Hepatocyte (in vitro differentiated cells): ENCODE measurements around the gene ZC3H7A.

ENCODE experiments used
- EZH2phosphoT487 ChIP-seq: fragments of 200-600 bp; sonication (generic); IDR thresholded peaks from one replicate; pipeline ENCODE4 v1.6.1; 2018; ENCODE audit warnings: antibody characterized with exemption, mild to moderate bottlenecking, low read depth, moderate library complexity; ENCODE audit not compliant: unreplicated experiment, severe bottlenecking
- TF ChIP-seq, protein P1 (sequence below): fragments of 200-600 bp; sonication (generic); IDR thresholded peaks from 2 replicates; pipeline ENCODE4 v1.5.1; 2016; ENCODE audit warnings: antibody characterized with exemption, mild to moderate bottlenecking; ENCODE audit not compliant: poor library complexity

DNA sequence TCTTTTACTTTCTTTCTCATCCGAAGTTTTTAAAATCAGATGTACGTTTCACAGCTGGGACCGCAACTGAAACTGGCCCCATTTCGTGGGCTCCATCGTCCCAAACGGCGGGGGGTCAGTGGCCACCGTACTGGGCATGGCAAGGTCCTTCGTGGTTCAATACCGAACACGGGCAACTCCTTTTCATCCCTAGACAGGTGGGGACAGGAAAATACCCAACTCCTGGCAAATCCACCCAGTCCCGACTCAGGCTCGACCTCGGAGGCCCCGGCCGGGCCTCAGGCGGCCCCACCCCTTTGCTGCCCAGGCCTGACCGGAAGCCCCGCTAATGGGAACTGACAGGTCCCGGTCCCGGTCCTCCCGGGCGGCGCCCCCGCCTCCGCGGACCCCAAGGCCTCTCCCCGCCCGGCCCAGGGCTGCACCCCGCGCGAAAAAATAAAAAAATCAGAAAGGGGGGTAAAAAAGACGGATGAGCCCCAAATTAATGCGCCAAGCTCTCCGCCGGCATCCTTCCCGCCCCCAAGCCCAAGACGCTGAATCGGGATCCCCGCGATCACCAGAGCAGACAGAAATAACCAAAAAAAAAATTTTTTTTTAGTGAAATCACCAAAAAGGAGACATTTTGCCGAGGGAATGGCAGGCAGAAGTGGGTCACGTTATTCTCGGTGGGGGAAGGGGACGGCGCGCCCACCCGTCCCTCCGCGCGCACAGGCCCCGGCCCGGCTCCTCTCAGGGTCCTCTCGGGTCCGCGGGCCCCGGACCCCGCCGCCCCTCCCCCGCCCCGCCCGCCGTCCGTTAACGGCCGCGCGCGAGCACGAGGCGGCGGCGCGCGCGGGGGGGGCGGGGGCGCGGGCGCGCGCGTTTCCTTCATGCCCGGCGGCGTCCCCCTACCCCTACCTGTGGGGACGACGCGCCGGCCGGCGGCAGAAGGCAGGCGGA, 562 bp downstream of the ZC3H7A start:
- TF ChIP-seq, protein P1, sequence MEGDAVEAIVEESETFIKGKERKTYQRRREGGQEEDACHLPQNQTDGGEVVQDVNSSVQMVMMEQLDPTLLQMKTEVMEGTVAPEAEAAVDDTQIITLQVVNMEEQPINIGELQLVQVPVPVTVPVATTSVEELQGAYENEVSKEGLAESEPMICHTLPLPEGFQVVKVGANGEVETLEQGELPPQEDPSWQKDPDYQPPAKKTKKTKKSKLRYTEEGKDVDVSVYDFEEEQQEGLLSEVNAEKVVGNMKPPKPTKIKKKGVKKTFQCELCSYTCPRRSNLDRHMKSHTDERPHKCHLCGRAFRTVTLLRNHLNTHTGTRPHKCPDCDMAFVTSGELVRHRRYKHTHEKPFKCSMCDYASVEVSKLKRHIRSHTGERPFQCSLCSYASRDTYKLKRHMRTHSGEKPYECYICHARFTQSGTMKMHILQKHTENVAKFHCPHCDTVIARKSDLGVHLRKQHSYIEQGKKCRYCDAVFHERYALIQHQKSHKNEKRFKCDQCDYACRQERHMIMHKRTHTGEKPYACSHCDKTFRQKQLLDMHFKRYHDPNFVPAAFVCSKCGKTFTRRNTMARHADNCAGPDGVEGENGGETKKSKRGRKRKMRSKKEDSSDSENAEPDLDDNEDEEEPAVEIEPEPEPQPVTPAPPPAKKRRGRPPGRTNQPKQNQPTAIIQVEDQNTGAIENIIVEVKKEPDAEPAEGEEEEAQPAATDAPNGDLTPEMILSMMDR: no peak
- TF ChIP-seq EZH2phosphoT487: no peak
